Measurements from ENCODE around the gene VMAC.

DNA sequence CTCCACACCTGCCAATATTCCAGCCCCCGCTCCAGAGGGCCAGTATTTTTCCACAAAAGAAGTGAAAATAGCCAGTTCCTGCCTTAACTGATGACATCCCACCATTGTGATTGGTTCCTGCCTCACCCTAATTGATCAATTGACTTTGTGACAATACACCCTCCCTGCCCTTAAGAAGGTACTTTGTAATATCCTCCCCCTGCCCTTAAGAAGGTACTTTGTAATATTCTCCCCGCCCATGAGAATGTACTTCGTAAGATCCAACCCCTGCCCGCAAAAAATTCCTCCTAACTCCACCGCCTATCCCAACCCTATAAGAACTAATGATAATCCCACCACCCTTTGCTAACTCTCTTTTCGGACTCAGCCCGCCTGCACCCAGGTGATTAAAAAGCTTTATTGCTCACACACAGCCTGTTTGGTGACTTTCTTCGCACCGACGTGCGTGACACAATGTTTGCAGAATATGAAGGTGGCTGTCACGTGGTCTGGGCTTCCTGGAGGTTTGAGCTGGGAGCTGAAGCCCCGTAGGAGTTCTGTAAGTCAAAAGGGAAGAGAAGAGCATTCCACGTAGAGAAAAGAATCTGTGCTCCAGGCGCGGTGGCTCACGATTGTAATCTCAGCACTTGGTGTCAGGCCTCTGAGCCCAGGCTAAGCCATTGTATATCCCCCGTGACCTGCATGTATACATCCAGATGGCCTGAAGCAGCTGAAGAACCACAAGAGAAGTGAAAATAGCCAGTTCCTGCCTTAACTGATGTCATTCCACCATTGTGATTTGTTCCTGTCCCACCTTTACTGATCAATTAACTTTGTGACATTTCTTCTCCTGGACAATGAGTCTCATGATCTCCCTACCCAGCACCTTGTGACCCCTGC lies 47.2 kb upstream of the VMAC start:
- TF ChIP-seq ZNF776 (CRISPR knock-in tag; IDR thresholded peaks at IDR 0.05) (no peak), CEBPB (IDR thresholded peaks at IDR 0.05; ENCODE audit: borderline replicate concordance, low read depth, low read length) (no peak), CHD4 (IDR thresholded peaks at IDR 0.05; ENCODE audit: borderline replicate concordance, low read length) (no peak), ZFP91 (CRISPR knock-in tag; IDR thresholded peaks at IDR 0.05; ENCODE audit: borderline replicate concordance) (no peak), PBX3 (CRISPR knock-in tag; IDR thresholded peaks at IDR 0.05; ENCODE audit: borderline replicate concordance) (no peak), ZNF337 (CRISPR knock-in tag; IDR thresholded peaks at IDR 0.05; ENCODE audit: borderline replicate concordance, low read depth) (no peak), ZNF790 (CRISPR knock-in tag; IDR thresholded peaks at IDR 0.05; ENCODE audit: borderline replicate concordance) (no peak)
- TF ChIP-seq, protein P1, sequence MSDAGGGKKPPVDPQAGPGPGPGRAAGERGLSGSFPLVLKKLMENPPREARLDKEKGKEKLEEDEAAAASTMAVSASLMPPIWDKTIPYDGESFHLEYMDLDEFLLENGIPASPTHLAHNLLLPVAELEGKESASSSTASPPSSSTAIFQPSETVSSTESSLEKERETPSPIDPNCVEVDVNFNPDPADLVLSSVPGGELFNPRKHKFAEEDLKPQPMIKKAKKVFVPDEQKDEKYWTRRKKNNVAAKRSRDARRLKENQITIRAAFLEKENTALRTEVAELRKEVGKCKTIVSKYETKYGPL (CRISPR knock-in tag; IDR thresholded peaks at IDR 0.05), result no peak
